GM19397 (cell line): ENCODE results near the gene CEP104.

Experiments used
- ATAC-seq: cut with Tn5 transposase; IDR thresholded peaks from one replicate; pipeline ENCODE4 v1.9.1; 2021; ENCODE audit warnings: mild to moderate bottlenecking, moderate library complexity; ENCODE audit not compliant: unreplicated experiment

Gene CEP104

DNA sequence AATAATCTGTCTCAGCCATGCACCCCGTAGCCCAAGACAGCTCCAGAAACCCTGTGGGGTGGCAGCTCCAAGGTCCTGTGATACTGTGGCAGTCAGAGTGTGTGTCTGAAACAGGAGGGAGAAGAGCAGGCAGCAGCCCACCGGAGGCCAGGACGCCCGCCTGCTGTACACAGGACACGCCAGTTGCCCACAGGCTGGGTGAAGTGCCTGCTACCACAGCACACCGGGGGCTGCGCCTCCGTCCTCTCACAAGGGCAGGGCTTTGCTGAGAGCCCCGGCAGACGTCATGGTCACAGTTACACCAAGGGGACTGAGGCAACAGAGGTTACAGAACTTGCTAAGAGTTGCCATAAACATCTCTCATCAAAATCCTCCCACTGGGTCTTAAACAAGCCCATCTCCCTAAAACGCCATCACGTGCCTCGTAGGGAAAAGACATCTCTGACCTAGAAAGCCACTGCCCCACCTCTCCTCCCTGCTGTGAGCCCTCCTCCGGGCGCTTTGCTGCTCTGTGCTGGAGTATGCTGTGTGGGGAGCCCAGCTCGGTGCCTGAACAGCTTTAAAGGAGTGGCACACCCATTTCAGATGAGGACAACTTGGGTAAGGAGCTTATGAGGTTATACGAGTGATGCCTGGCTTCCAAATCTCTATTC, 37.7 kb upstream of the CEP104 start:
- ATAC-seq, result no peak

DNA sequence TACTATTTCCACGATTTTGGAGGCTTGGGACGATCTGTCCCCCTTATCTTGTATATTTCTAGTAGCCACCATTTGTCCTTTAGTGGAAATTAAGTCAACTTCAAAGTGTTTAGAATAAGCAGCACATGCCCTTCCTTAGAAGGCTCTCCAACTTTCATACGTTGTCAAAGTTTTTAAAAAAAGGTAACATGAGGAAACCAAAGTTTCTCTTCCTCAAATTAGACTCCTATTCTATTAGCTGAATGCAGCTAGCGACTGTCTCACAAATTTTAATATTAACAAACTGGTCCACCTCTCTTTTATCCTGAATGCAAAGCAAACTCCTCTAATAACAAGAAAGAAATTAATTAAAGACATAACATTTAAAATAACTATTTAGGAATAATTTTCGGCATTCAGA, 36.2 kb upstream of the CEP104 start:
- no peak for ATAC-seq

DNA sequence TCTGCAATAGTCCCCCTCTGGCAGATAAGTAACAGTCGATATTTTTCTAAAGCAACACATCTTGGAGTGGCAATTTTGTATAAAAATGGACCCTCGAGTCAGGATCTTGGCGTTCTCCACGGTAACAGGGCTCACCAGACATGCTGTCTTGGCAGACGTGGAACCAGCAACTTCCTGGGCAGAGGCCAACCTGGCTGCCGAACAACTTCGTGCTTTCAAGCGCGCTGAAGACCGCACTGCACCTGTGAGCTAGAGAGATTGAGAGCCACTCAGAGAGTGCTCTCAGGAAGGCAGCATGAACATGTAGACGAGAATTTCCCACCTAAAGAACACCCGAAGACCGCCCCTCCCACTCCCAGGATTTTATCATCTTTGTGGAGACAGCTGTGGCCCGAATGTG, 35.7 kb upstream of the CEP104 start:
- ATAC-seq, result no peak

DNA sequence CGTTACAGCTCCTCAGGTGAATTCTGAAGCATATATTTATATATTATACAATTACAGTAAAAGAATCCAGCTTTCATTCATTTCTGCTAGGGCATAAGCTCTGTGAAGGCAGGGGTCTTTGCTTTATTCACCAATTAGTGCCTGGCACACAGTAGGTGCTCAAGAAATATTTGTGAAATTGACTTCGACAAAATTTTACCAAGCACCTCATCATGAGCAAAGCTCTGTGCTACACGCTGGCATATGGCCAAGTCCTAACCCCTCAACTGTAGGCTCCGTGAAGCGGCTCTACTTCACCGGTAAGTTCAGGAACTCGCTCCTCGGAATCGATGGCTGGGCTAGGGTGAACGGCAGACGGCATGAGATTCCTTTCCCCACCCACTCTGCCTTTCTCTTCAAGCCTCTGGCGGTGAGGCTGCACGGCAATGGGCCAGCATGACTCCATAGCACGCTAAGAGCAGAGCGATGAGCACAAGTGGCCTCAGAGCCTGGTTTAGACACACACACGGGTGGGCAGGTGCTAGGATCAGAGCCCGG, 34.4 kb upstream of the CEP104 start:
- ATAC-seq, result no peak

DNA sequence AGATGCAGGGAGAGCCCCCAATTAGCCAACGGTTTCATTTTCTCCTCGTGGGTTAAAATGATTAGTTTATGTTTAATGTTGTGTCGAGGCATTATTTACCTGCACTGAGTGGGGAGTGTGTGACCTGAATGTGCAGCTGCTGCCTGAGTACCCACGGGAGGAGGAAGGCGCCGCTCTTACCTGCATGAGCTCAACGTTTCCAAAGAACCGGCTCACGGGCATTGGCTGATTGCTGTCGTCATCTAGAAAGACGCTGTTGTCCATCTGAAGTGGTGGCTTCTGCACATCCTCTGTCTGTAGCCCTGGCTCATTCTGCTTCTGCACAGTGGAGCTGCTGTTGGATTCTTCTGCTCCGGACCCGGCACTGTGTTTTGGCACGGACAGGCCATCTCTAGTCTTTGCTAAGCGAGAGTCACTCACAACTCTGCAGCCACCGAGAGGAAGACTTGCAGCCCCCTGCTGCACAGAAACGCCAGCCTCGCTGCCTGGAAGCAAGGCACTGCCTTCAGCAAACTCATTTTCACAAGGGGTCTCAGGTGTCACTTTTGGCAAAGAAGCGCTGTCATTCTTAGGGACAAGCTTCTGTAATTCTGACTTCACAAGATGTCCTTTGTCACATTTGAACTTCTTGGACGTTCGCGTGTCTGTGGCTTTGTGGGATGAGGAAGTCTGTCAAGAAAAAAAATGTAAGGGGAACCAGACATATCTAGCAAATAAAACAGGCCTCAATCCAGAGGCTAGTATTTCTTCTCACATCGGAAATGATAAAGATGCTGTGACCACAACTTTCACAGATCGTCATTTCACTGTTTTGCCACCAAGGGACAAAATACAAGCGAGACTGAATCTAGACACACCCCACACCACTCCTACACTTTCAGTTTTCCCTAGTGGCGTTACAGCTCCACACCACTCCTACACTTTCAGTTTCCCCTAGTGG, 33.6 kb upstream of the CEP104 start:
- ATAC-seq, result no peak

DNA sequence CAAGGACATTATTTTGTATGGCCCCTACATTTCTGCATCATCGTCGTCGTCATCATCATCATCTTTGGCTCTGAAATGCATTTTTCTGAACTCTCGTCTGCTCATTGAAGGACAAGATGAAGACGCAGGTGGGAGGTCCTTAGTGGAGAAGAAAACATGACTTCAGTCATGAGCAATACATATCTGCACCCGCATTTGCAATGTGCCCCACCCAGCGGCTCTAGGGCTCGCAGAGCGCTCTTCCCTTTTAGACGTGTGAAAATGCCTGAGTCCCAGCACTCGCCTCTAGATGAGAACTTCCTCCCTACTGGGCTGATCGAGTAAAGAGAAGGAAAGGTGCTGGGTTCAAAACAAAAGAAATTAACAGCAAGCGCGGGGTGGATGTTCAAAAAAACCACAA, 32.9 kb upstream of the CEP104 start:
- ATAC-seq, result no peak

DNA sequence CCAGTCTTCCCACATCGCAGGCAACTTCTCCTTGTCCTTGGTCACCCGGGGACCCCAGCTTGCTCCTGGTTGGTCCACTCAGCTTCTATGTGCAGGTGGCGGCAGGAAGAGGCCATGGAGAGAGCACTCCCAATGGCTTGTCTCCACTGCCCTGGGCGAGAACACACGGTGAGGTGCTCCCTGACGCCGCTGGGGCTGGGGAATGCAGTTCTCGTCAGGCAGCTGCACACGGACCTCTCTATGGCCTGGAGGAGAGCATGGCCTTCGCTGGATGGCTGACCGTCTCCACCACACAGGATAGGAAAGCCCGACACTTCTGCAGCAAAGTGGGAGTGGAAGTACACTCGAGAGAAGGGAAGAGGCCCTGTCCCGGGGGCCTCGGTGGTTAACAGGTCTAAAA, 31.3 kb upstream of the CEP104 start:
- no peak for ATAC-seq

DNA sequence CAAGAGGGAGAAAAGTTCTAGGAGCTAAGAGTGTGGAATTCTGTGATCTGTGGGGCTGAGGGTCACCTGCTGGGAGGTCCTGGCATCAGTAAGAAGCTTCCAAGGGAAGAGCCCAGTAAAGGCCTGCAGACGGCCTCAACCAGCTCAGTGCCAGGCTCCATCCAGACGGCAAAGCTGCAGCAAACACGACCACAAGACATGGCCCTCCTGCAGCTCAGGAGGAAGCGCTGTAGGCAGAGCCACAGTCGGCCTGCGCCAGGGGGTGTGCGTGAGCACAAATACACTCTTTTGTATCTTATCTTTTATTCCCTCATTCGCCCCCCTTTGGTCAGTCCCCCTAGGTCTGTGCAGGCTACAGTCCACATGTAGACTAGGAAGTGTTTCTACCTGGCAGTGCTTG, 29.7 kb upstream of the CEP104 start:
- no peak for ATAC-seq

DNA sequence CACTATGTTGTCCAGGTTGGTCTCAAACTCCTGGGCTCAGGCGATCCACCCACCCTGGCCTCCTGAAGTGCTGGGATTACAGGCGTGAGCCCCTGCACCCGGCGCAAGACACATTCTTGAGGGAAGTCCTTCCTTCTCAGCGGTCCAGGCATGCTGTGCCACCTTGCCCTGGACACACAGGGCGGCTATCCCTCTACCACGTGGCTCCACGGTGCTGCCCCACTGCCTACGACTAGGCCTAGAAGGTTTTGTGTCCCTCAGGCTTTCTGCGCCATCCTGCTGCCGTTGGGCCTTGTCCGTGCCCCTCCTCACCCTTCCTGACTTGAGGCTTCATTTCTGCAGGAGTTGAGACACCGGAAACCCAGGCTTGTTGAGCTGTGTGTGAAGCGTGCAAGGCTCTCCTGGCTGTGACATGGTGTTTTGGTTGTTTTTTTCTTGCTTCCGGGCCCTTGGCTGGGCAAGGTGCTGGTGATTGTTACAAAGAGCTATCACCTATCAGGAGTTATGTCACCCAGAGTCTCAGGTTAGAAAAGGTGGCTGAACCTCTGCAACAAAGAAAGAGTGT, 29.2 kb upstream of the CEP104 start:
- no peak for ATAC-seq

DNA sequence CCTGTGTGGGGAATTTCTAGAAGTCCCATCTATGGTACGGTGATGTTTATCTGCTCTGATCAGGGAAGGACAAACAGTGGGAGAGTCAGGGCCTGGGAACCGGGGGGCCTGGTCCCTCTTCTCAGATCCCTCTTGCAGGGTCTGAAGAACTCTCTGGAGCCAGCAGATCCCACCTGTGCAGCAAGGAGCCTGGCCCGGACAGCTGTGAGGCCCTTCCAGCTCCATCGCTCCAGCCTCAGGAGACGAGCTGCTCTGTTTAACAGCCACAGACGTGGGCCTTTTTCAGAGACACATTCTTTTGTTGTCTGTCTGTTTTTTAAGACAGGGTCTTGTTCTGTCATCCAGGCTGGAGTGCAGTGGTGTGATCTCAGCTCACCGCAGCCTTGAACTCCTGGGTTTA, 28.6 kb upstream of the CEP104 start:
- ATAC-seq, result no peak

DNA sequence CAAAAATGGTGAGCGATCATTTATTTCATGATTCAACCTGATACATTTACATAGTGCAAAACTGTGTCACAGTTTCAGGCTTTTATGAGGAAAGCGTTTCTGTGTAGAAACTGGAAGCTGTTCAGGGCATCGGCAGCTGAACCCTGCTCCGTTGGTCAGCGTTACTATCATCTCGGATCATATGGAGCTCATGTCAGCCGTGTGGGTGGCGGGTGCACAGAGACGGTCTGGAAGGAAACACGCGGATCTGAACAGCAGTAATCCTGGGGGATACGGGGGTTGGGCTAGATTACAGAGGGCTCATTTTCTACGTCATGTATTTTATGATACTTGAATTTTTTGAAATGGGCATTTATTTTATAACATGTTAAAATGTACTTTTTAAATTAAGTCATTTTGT, 28.0 kb upstream of the CEP104 start:
- ATAC-seq, result no peak

DNA sequence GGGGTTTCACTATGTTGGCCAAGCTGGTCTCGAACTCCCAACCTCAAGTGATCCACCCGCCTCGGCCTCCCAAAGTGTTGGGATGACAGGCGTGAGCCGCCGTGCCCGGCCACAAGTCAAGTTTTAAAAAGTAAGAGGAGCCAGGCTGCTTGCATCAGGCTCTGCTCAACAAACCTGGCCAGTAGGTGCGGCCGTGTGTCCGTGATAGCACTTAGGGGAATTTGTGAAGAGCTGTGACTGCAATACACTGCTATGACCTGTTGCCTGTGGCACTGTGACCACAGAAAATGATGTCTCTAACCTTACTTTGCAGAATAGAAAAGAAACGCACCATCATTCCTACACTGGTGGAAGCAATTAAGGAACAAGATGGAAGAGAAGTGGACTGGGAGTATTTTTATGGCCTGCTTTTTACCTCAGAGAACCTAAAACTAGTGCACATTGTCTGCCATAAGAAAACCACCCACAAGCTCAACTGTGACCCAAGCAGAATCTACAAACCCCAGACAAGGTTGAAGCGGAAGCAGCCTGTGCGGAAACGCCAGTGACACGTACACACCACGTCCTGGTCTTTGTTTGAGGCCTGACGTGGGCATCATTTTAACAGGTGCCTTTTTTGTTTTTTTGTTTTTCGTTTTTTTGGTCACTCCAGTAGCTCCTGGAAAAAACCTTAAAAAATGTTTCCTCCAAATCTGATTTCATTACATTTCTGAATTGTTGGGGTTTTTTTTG, 26.3 kb upstream of the CEP104 start:
- no peak for ATAC-seq

DNA sequence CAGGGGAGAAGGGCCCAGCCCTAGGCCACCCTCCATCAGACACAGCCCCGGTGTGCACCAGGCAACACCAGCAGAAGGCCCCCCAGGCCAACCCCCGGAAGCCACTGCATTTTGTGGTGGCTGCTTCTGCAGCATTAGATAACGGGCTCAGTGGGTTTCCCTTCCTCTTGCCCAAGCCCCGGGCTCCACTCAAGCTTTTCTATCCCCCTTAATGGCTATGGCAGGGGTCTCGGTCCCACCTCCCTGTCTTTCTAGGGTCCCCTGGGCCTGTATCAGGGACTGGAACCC, 24.1 kb upstream of the CEP104 start:
- ATAC-seq, result no peak

DNA sequence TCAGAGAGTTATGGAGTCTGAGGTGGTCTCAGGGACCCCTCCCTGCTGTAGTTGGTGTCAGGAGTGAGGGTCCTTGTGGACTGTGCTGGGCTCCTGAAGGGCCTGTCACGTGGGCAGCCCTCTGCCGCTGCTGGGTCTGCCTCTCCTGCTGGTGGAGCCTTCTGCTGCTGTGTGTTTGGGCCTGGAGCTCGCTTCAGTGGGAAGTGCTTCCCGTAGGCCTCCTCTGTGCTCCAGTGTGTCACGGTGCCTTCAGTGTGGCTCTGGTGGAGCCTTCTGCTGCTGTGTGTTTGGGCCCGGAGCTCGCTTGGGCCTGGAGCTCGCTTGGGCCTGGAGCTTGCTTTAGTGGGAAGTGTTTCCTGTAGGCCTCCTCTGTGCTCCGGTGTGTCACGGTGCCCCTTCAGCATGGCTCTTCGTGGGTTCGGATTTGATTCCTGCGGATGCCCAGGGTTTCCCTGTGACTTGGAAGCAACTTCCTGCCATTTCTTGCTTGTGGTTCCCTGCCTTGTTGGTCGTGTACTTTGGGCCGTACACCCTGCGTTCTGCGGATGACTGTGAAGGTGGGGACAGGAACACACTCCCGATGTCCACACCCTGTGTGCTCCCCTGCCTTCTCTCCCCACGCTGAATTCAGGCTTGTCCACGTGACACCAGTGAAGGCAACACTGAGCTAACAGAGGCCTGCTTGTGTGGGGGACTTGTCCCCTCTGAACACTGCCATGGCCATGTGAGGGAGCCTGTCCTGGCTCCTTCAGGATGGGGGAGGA, 23.6 kb upstream of the CEP104 start:
- no peak for ATAC-seq

DNA sequence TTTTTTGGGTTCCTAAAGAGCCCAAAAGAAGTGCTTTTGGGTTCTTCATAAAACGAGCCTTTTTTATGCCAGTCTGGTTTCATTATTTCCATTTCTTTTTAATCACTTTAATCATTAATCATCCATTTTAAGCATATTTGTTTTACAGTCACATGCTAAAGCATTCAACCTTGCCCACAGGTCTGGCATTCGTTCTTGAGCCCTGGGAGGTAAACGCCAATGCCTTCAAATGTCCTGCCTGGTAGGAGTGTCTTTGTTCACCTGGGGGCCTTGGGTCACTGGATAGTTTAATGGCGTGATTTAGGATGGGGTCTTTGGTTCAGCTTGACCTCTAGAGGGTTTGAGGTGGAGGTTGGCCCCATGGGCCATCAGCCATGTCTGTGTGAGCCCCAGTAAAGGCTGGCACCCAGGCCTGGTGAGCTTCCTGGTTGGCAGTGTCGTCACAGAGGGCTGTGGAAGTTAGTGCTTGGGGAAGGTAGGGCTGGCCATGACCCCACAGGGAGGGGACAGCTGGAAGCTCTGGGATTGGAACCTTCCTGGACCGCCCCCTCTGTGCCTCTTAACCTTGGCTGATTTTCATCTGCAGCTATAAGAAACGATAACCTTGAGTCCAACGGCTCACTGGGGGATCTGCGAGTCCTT, 22.9 kb upstream of the CEP104 start:
- no peak for ATAC-seq

DNA sequence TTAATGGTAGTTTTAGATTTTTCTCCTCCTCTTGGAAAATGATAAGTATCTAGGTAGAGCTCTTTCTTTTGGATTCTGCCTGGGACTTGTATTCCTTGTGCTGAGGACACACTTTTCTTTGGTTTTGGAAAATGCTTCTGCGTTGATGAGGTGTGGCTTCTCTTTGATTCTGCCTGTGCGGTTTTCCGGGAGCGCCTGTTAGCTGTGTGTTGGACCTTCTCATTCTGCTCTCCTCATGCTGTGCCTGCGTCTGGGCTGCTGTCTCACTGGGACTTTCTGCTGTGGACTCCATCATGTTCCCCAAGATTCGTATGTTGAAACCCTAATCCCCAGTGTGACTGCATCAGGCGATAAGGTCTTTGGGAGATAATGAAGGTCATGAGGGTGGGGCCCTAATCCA, 22.1 kb upstream of the CEP104 start:
- ATAC-seq, result no peak

DNA sequence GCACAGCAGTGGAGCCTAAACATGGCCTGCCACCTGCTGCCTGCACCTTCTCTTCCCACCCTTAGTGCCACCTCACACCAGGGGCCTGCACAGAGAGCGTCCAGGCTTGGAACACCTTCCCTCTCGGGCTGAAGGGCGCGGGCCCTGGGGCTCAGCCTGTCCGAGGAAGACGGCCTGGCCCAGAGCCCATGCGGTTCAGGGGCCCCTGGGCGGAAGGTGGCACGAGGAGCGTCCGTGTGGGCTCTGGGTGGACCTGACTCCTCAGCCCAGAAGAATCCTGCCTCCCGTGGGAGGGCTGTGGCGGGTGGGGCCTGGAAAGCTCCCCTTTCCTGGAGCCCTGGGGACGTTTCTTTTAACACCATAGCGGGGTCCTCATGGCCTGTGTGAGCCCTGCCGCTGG, 19.7 kb upstream of the CEP104 start:
- no peak for ATAC-seq

DNA sequence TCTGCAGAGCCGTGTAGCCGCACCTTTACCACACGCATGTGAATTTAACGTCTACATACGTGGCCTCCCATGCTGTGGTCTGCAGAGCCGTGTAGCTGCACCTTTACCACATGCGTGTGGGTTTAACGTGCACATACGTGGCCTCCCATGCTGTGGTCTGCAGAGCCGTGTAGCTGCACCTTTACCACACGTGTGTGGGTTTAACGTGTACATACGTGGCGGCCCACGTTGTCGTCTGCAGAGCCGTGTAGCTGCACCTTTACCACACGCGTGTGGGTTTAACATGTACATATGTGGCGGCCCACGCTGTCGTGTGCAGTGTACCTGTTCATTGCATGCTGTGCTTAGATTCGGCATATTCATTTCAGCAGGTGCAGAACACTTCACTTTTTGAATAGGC, 17.7 kb upstream of the CEP104 start:
- no peak for ATAC-seq

DNA sequence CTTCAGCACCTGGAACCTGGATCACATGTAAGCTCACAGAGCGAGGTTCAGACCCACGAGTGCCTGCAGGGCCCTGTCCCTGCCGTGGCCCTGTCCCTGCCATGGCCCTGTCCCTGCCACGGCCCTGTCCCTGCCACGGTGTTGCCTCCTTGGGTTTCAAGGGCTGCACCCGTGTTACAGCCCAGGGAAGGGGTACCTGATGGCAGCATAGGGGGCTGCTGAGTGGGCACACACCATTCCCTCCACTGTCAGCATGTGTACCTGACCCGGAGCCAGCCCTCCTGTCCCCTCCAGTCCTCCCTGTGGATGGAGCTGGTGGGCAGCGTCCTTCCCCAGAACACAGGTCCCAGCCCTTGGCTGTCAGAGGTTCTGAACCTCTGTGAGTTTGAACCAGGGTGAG, 15.5 kb upstream of the CEP104 start:
- ATAC-seq, result no peak

DNA sequence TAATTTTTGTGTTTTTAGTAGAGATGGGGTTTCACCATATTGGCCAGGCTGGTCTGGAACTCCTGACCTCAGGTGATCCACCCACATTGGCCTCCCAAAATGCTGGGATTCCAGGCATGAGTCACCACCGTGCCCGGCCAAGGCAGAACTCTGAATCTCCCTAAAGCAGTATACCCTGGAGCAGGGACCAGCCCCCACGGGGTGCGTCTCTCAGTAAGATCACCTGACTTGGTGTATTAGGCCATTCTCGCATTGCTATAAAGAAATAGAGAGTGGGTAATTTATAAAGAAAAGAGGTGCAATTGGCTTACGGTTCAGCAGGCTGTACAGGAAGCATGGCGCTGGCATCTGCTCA, 14.4 kb upstream of the CEP104 start:
- no peak for ATAC-seq
